RCC 7860 (cell line): ENCODE results near the gene OR2V2.

Source experiments
- DNase-seq: peaks from one replicate; pipeline ENCODE4 v3.0.0-alpha.2; 2015; ENCODE audit warnings: low spot score
- FAIRE-seq: peaks from 2 replicates; lab custom pipeline; 2012; peaks lifted over from hg19 to GRCh38; lab: Jason Lieb, UNC

OR2V2 gene

DNA sequence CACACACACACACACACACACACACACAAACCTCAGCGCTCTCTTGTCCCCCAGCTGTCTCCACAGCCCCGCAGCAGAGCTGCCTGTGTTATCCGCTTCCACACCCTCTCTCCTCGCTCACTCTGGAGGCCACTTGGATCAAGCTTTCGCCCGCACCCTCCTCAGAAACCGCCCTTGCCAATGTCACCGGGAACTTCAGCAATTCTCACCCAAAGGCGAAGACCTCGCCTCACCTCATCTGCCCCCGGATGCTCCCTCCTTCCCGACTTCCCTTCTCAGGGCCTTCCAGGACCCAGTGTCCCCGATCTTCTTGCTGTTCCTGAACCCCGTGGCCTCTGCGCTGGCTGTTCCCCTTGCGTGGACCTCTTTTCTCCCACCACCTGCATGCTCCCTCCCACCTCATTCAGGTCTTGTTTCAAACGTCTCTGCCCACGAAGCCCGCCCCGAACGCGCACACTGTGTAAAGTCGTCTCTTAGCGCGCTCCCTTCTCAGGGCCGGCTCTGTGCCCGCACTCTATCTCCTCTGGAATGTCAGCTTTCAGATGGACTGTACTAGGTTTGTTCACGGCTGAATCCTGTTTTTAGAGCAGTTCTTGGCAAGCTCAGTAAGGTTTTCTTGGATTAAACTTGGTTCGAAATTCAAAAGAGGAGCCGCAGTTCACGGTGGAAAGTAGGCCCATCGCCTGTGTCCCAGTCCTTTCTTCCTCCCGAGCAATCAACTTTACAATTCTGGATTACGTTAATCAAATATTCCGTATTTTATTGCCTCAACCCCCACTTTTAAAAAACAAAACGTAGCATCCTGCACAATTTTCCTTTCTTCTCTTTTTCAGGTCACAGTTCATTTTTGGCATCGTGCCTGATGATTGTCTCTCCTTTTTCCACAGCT is 58.6 kb downstream of the OR2V2 start:
- FAIRE-seq (no peak), DNase-seq (no peak)

DNA sequence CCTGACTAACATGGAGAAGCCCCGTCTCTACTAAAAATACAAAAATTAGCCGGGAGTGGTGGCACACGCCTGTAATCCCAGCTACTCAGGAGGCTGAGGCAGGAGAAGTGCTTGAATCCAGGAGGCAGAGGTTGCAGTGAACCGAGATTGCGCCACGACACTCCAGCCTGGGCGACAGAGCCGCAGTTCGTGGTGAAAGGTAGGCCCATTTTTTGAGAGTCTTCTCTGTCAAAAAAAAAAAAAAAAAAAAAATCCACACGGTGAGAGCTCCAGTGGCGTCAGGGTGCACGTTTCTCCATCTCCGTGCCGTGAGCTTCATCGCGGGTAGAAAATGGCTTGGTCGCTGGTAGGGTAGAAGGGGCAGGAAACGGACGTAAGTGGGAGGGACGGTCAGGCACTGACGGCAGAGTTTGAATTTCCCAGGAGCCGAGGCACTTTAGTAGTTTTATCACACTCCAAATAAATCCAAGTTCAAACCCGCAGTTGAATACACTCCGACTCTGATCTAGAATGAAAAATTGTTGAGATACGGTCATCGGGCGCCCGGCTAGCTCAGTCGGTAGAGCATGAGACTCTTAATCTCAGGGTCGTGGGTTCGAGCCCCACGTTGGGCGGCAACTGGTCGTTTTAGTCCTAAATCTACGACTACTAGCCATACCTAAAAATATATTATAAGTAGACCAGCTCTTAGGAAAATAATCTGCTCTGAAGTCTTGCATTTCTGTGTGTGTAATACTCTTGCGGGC is 60.0 kb downstream of the OR2V2 start:
- FAIRE-seq, result peak; percentile 79
- peak; percentile 97 for DNase-seq

GRCh38 chr5:181207960-181208253 is 60.5 kb downstream of the OR2V2 start:
- FAIRE-seq, result no peak
- DNase-seq, result no peak
